Caco-2 (cell line): Measurements from ENCODE around the gene ADK. TPM values are rescaled to one million over a fixed set of nuclear protein-coding genes. Genes with fewer than 3 reads are reported as not detected.

Experiments
- BruUV-seq: library from RNA; stranded (reverse); fragments of 400-500 nt; replicated peaks from 2 replicates; lab custom pipeline; 2021; lab: Mats Ljungman, UMichigan
- CTCF ChIA-PET: fragments of 300-600 bp; sonication (Branson Sonifier 250); formaldehyde crosslinking; loops from one replicate; lab custom pipeline; 2022; ENCODE audit warnings: antibody characterized with exemption; lab: Charles Lee
- POLR2A ChIA-PET: fragments of 300-600 bp; sonication (Branson Sonifier 250); formaldehyde crosslinking; loops from one replicate; lab custom pipeline; 2022; ENCODE audit warnings: antibody characterized with exemption; lab: Charles Lee
- DNase-seq, 2 experiments: peaks; one replicate each; pipeline versions ENCODE4 v3.0.0 to v3.0.0-alpha.2; 2020 to 2022
- H3K27me3 ChIP-seq: replicated peaks from 2 replicates; pipeline ENCODE4 v1.6.0; 2011; ENCODE audit warnings: low read length; ENCODE audit not compliant: control insufficient read depth, insufficient read depth
- H3K36me3 ChIP-seq: 2 replicates; pipeline ENCODE4 v1.5.1; 2011; ENCODE audit warnings: low read length; ENCODE audit not compliant: control insufficient read depth, insufficient read depth
- H3K4me1 ChIP-seq: fragments of 250-450 bp; sonication (Bioruptor Pico); 2 replicates; pipeline ENCODE4 v1.5.1; 2020; ENCODE audit warnings: mild to moderate bottlenecking
- H3K4me3 ChIP-seq: 2 replicates; pipeline ENCODE4 v1.5.1; 2011; ENCODE audit warnings: low read depth, mild to moderate bottlenecking, control low read depth, low read length
- H3K9me3 ChIP-seq: fragments of 250-450 bp; sonication (Bioruptor Pico); 2 replicates; pipeline ENCODE4 v1.5.1; 2020; ENCODE audit warnings: mild to moderate bottlenecking, moderate library complexity
- H3K27ac Mint-ChIP-seq: one replicate; pipeline ENCODE4 v1.8.0; 2022; ENCODE audit warnings: mixed read lengths; ENCODE audit not compliant: unreplicated experiment
- H3K27me3 Mint-ChIP-seq: one replicate; pipeline ENCODE4 v1.8.0; 2022; ENCODE audit warnings: mixed read lengths; ENCODE audit not compliant: insufficient read depth, unreplicated experiment
- H3K36me3 Mint-ChIP-seq: one replicate; pipeline ENCODE4 v1.8.0; 2022; ENCODE audit warnings: mild to moderate bottlenecking, mixed read lengths; ENCODE audit not compliant: insufficient read depth, unreplicated experiment
- H3K4me1 Mint-ChIP-seq: one replicate; pipeline ENCODE4 v1.8.0; 2022; ENCODE audit warnings: low read depth, mixed read lengths; ENCODE audit not compliant: unreplicated experiment
- H3K4me3 Mint-ChIP-seq: one replicate; pipeline ENCODE4 v1.8.0; 2022; ENCODE audit warnings: mild to moderate bottlenecking, moderate library complexity, mixed read lengths; ENCODE audit not compliant: unreplicated experiment
- H3K9me3 Mint-ChIP-seq: one replicate; pipeline ENCODE4 v1.8.0; 2022; ENCODE audit warnings: mixed read lengths; ENCODE audit not compliant: unreplicated experiment
- CTCF ChIP-seq, 2 experiments: fragments of 200-600 bp in 1 of 2; IDR thresholded peaks; 1 replicate in 1 of 2; 2 replicates in 1 of 2; pipeline versions ENCODE4 v1.5.1 to v1.8.0; 2011 to 2022; ENCODE audit warnings: antibody characterized with exemption in 1 of 2, control low read depth in 1 of 2, inconsistent platforms in 1 of 2, low read depth in 1 of 2, low read length in 1 of 2, mild to moderate bottlenecking in 1 of 2, moderate library complexity in 1 of 2; ENCODE audit not compliant: insufficient read depth in 1 of 2, severe bottlenecking in 1 of 2, unreplicated experiment in 1 of 2
- intact Hi-C: fragments of 100-400 bp; cut with micrococcal nuclease; formaldehyde crosslinking; loops from one replicate; pipeline ENCODE4 v1.10.0; 2022; ENCODE audit not compliant: unreplicated experiment
- total RNA-seq: library from RNA; stranded (reverse); gene quantifications from 2 replicates; pipeline ENCODE4 v1.2.3, GENCODE V29; 2022

ADK gene
- total RNA-seq, 1 experiment from 2014 or later, result 105 TPM

- Histone ChIP-seq H3K27me3 (no peaks in the 10 kb centered on the region), H3K4me1 (peaks cover 11% of the 10 kb centered on the region), H3K9me3 (no peaks in the 10 kb centered on the region), H3K36me3 (no peaks in the 10 kb centered on the region), H3K4me3 (no peak overlapping the region)
- Mint-ChIP-seq H3K27me3 (no peaks in the 10 kb centered on the region), H3K36me3 (peaks cover 5% of the 10 kb centered on the region), H3K4me1 (peaks cover 14% of the 10 kb centered on the region), H3K27ac (no peak overlapping the region), H3K9me3 (no peaks in the 10 kb centered on the region), H3K4me3 (no peak overlapping the region)
- intact Hi-C loops, result no loop called here
- DNase-seq, result no peak
- POLR2A ChIA-PET, result no interaction called here
- CTCF ChIA-PET, result no interaction called here
- BruUV-seq, result no TSS peak
- TF ChIP-seq CTCF (IDR thresholded peaks at IDR 0.05; ENCODE audit: insufficient read depth in 1 of 2, low read depth in 1 of 2, low read length in 1 of 2, severe bottlenecking in 1 of 2, unreplicated experiment in 1 of 2), result no peak
Measured at GRCh38 chr10:74582566-74582965, 431.5 kb downstream of the ADK start.

- no peak for TF ChIP-seq CTCF (IDR thresholded peaks at IDR 0.05; ENCODE audit: insufficient read depth in 1 of 2, low read depth in 1 of 2, low read length in 1 of 2, severe bottlenecking in 1 of 2, unreplicated experiment in 1 of 2)
- DNase-seq, result no peak
- Mint-ChIP-seq H3K27ac (peak overlapping the region; percentile 25), H3K9me3 (no peaks in the 10 kb centered on the region), H3K27me3 (no peaks in the 10 kb centered on the region), H3K4me3 (peak overlapping the region; percentile 5), H3K4me1 (peaks cover 14% of the 10 kb centered on the region), H3K36me3 (peaks cover 5% of the 10 kb centered on the region)
- no peaks in the 10 kb centered on the region for H3K9me3 ChIP-seq
- ChIA-PET CTCF (no interaction called here), POLR2A (no interaction called here)
- no TSS peak for BruUV-seq
- peaks cover 11% of the 10 kb centered on the region for H3K4me1 ChIP-seq
- intact Hi-C loops, result no loop called here
- H3K4me3 ChIP-seq, result no peak overlapping the region
- H3K36me3 ChIP-seq, result no peaks in the 10 kb centered on the region
- H3K27me3 ChIP-seq, result no peaks in the 10 kb centered on the region
Measured at GRCh38 chr10:74585231-74586087, 434.4 kb downstream of the ADK start.

GRCh38 chr10:74586088-74586585, 435.1 kb downstream of the ADK start:
- Histone ChIP-seq H3K4me3 (no peak overlapping the region), H3K27me3 (no peaks in the 10 kb centered on the region), H3K36me3 (no peaks in the 10 kb centered on the region), H3K9me3 (no peaks in the 10 kb centered on the region), H3K4me1 (peaks cover 11% of the 10 kb centered on the region)
- CTCF ChIA-PET, result no interaction called here
- Mint-ChIP-seq H3K27me3 (no peaks in the 10 kb centered on the region), H3K9me3 (no peaks in the 10 kb centered on the region), H3K27ac (peak overlapping the region; percentile 25), H3K4me3 (peak overlapping the region; percentile 5), H3K4me1 (peaks cover 14% of the 10 kb centered on the region), H3K36me3 (peaks cover 5% of the 10 kb centered on the region)
- no TSS peak for BruUV-seq
- TF ChIP-seq CTCF (IDR thresholded peaks at IDR 0.05; ENCODE audit: insufficient read depth in 1 of 2, low read depth in 1 of 2, low read length in 1 of 2, severe bottlenecking in 1 of 2, unreplicated experiment in 1 of 2), result no peak
- no peak for DNase-seq
- POLR2A ChIA-PET, result no interaction called here
- intact Hi-C loops, result no loop called here
